ENCODE data around the gene SRPK2.
"Not testable (repeated sequence)": the region's sequence is repeated elsewhere in the genome, so short reads cannot be mapped to it uniquely, and the experiment has no call there.

The SRPK2 gene

DNA sequence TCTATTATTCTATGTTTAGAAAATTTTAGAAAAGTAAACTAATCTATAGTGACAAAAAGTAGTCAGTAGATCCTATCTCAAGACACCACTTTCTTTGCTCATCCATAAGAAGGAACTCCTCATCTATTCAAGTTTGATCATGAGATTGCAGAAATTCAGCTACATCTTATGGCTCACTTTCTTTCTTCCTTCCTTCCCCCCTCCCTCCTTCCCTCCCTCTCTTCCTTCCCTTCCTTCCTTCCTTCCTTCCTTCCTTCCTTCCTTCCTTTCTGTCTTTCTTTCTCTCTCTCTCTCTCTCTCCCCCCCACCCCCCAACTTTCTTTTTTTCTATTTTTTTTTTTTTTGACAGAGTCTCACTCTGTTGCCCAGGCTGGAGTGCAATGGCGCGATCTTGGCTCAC, 35.3 kb upstream of the SRPK2 start:
- Histone ChIP-seq H3K36me3 (no peaks in the 10 kb centered on the region), H3K4me1 (ENCODE audit: control insufficient read depth in 1 of 2, insufficient read depth in 1 of 2, low read depth in 1 of 2, low read length in 1 of 2) (no peaks in the 10 kb centered on the region), H3K27ac (peak overlapping the region; percentile 0), H3K27me3 (no peaks in the 10 kb centered on the region), H3K9me3 (no peaks in the 10 kb centered on the region), H3K4me3 (ENCODE audit: low read depth in 1 of 2, low read length in 1 of 2) (no peak overlapping the region)
- TF ChIP-seq, protein P1, sequence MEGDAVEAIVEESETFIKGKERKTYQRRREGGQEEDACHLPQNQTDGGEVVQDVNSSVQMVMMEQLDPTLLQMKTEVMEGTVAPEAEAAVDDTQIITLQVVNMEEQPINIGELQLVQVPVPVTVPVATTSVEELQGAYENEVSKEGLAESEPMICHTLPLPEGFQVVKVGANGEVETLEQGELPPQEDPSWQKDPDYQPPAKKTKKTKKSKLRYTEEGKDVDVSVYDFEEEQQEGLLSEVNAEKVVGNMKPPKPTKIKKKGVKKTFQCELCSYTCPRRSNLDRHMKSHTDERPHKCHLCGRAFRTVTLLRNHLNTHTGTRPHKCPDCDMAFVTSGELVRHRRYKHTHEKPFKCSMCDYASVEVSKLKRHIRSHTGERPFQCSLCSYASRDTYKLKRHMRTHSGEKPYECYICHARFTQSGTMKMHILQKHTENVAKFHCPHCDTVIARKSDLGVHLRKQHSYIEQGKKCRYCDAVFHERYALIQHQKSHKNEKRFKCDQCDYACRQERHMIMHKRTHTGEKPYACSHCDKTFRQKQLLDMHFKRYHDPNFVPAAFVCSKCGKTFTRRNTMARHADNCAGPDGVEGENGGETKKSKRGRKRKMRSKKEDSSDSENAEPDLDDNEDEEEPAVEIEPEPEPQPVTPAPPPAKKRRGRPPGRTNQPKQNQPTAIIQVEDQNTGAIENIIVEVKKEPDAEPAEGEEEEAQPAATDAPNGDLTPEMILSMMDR (IDR thresholded peaks at IDR 0.05) = no peak

DNA sequence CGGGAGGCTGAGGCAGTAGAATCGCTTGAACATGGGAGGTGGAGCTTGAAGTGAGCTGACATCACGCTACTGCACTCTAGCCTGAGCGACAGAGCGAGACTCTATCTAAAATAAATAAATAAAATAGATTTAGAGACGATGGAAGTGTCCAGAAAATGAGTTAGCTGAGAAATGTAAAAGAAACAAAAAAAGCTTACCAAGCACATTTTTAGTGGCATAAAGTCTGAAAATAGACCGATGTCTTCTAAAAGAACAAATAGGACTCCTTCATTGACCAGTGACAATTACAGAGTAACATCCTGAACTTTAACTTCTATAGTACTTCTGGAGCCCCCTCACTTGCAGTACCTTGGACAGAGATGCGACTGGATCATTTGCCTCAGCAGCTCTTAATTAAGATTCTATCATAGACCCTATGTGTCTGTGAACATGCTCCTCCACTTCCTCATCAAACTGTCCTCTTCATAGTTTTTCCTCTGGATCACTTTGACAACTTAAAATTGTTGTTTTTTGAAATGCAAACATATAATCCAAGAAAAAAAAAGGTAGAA, 25.2 kb upstream of the SRPK2 start:
- TF ChIP-seq, protein P1 (IDR thresholded peaks at IDR 0.05) = no peak
- Histone ChIP-seq H3K27me3 (no peaks in the 10 kb centered on the region), H3K4me3 (ENCODE audit: low read depth in 1 of 2, low read length in 1 of 2) (no peak overlapping the region), H3K4me1 (ENCODE audit: control insufficient read depth in 1 of 2, insufficient read depth in 1 of 2, low read depth in 1 of 2, low read length in 1 of 2) (peaks cover 0 to 7% of the 10 kb centered on the region in 2 experiments), H3K27ac (no peak overlapping the region), H3K9me3 (no peaks in the 10 kb centered on the region), H3K36me3 (no peaks in the 10 kb centered on the region)

DNA sequence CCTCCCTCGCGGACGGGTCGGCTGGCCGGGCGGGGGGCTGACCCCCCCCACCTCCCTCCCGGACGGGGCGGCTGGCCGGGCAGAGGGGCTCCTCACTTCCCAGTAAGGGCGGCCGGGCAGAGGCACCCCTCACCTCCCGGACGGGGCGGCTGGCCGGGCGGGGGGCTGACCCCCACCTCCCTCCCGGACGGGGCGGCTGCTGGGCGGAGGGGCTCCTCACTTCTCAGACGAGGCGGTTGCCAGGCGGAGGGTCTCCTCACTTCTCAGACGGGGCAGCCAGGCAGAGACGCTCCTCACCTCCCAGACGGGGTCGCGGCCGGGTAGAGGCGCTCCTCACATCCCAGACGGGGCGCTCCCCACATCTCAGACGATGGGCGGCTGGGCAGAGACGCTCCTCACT, 22.1 kb upstream of the SRPK2 start:
- H3K36me3 ChIP-seq; H3K4me1 ChIP-seq (ENCODE audit: control insufficient read depth in 1 of 2, insufficient read depth in 1 of 2, low read depth in 1 of 2, low read length in 1 of 2); H3K27ac ChIP-seq; H3K9me3 ChIP-seq; H3K27me3 ChIP-seq; H3K4me3 ChIP-seq (ENCODE audit: low read depth in 1 of 2, low read length in 1 of 2): not testable (repeated sequence)

DNA sequence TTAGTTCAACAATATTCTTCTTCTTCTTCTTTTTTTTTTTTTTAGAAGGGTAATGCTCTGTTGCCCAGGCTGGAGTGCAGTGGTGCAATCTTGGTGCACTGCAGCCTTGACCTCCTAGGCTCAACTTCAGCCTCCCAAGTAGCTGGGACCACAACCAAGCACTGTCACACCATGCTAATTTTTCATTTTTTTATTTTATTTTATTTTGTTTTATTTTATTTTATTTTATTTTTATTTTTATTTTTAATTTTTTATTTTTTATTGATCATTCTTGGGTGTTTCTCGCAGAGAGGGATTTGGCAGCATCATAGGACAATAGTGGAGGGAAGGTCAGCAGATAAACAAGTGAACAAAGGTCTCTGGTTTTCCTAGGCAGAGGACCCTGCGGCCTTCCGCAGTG, 21.1 kb upstream of the SRPK2 start:
- H3K9me3 ChIP-seq; H3K36me3 ChIP-seq; H3K27ac ChIP-seq; H3K4me1 ChIP-seq (ENCODE audit: control insufficient read depth in 1 of 2, insufficient read depth in 1 of 2, low read depth in 1 of 2, low read length in 1 of 2); H3K27me3 ChIP-seq; H3K4me3 ChIP-seq (ENCODE audit: low read depth in 1 of 2, low read length in 1 of 2): not testable (repeated sequence)

DNA sequence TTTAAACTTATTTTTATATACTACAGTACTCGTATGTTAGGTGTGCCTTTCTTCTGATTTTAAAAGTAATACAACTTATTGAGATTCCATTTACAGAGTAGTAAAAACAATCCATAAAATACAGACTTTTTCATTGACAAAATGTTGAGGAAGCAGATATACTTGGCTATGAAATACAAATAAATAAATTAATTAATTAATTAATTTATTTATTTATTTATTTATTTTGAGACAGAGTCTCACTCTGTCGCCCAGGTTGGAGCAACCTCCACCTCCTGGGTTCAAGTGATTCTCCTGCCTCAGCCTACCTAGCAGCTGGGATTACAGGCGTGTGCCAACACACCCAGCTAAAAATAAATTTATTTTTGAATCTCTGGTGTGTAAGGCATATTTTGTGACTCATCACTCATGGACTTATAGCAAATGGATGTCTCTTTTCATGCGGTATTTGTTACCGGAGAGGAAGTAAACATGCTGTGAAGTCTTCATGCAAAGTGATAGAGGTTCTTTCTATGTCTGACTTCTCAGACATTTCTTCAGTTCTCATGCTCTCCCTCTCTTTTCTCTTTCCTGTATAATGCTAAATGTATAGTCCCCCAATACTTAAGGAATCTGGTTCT, 20.2 kb upstream of the SRPK2 start:
- Histone ChIP-seq H3K27me3 (no peaks in the 10 kb centered on the region), H3K27ac (no peak overlapping the region), H3K4me3 (ENCODE audit: low read depth in 1 of 2, low read length in 1 of 2) (no peak overlapping the region), H3K36me3 (no peaks in the 10 kb centered on the region), H3K9me3 (no peaks in the 10 kb centered on the region), H3K4me1 (ENCODE audit: control insufficient read depth in 1 of 2, insufficient read depth in 1 of 2, low read depth in 1 of 2, low read length in 1 of 2) (no peaks in the 10 kb centered on the region)
- TF ChIP-seq, protein P1 (IDR thresholded peaks at IDR 0.05) = no peak

DNA sequence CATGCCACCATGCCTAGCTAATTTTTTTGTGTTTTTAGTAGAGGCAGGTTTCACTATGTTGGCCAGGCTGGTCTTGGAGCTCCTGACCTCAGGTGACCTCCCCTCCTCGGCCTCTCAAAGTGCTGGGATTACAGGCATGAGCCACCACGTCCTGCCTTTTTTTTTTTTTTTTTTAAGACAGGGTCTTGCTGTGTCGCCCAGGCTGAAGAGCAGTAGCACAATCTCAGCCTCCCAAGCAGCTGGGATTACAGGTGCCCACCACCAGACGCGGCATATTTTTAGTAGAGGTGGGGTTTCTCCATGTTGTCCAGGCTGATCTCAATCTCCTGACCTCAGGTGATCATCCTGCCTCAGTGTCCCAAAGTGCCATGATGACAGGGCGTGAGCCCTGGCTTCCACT, 14.4 kb upstream of the SRPK2 start:
- Histone ChIP-seq H3K27ac (no peak overlapping the region), H3K27me3 (no peaks in the 10 kb centered on the region), H3K4me1 (ENCODE audit: control insufficient read depth in 1 of 2, insufficient read depth in 1 of 2, low read depth in 1 of 2, low read length in 1 of 2) (peaks cover 11 to 14% of the 10 kb centered on the region in 2 experiments), H3K9me3 (no peaks in the 10 kb centered on the region), H3K36me3 (no peaks in the 10 kb centered on the region), H3K4me3 (ENCODE audit: low read depth in 1 of 2, low read length in 1 of 2) (no peak overlapping the region)
- TF ChIP-seq, protein P1 (IDR thresholded peaks at IDR 0.05) = no peak
